HEK293 (cell line): Measurements from ENCODE around the gene RASAL2.

Experiments
- CTCF ChIA-PET: fragments of 350-600 bp; formaldehyde crosslinking; extraction: SDS; loops from one replicate; lab custom pipeline; 2021; ENCODE audit warnings: antibody characterized with exemption; lab: Yijun Ruan, JAX
- POLR2A ChIA-PET: fragments of 300-600 bp; formaldehyde crosslinking; extraction: SDS; loops from one replicate; lab custom pipeline; 2020; ENCODE audit warnings: antibody characterized with exemption, inconsistent platforms; lab: Yijun Ruan, JAX
- H3K27ac ChIP-seq: fragments of 200-500 bp; sonication (Bioruptor generic); 2 replicates; pipeline ENCODE4 v1.5.1; 2014; ENCODE audit warnings: low read depth, low read length, control low read depth, inconsistent platforms; ENCODE audit errors: extremely low read depth
- H3K36me3 ChIP-seq, 2 experiments: fragments of 200-500 bp in 1 of 2; sonication (Bioruptor generic) in 1 of 2; 1 replicate in 1 of 2; 2 replicates in 1 of 2; pipeline ENCODE4 v1.5.1; 2014 to 2017; ENCODE audit warnings: inconsistent platforms in 2 of 2, low read length in 2 of 2; ENCODE audit not compliant: control insufficient read depth in 2 of 2, insufficient read depth in 1 of 2
- H3K4me1 ChIP-seq: fragments of 200-500 bp; sonication (Bioruptor generic); 2 replicates; pipeline ENCODE4 v1.5.1; 2014; ENCODE audit warnings: mild to moderate bottlenecking, low read length, inconsistent platforms; ENCODE audit not compliant: control insufficient read depth, insufficient read depth
- H3K4me3 ChIP-seq: 2 replicates; pipeline ENCODE4 v1.5.1; 2011; ENCODE audit warnings: low read depth, mild to moderate bottlenecking, control low read depth, low read length, moderate library complexity
- H3K9me3 ChIP-seq: fragments of 200-500 bp; sonication (Bioruptor generic); 2 replicates; pipeline ENCODE4 v1.5.1; 2014; ENCODE audit warnings: low read depth, low read length, inconsistent platforms; ENCODE audit not compliant: control insufficient read depth, insufficient read depth
- GLIS1 ChIP-seq: fragments of 450-650 bp; formaldehyde crosslinking; IDR thresholded peaks from 2 replicates; pipeline ENCODE4 v1.5.1; 2016; ENCODE audit warnings: missing biosample characterization, missing genetic modification characterization
- OVOL3 ChIP-seq: fragments of 450-650 bp; formaldehyde crosslinking; IDR thresholded peaks from 2 replicates; pipeline ENCODE4 v1.5.1; 2016; ENCODE audit warnings: missing biosample characterization, missing genetic modification characterization
- TCF7L2 ChIP-seq: IDR thresholded peaks from 2 replicates; pipeline ENCODE4 v1.6.1; 2011; ENCODE audit warnings: low read depth, mild to moderate bottlenecking, inconsistent platforms, low read length, moderate library complexity, borderline replicate concordance
- ZBTB1 ChIP-seq: fragments of 450-650 bp; formaldehyde crosslinking; IDR thresholded peaks from 2 replicates; pipeline ENCODE4 v1.5.1; 2016; ENCODE audit warnings: missing biosample characterization, missing genetic modification characterization
- ZBTB48 ChIP-seq: fragments of 450-650 bp; formaldehyde crosslinking; IDR thresholded peaks from 2 replicates; pipeline ENCODE4 v1.5.1; 2016; ENCODE audit warnings: missing biosample characterization, missing genetic modification characterization
- ZNF146 ChIP-seq: fragments of 450-650 bp; formaldehyde crosslinking; IDR thresholded peaks from 2 replicates; pipeline ENCODE4 v1.5.1; 2016; ENCODE audit warnings: missing biosample characterization, missing genetic modification characterization
- ZNF202 ChIP-seq: fragments of 450-650 bp; formaldehyde crosslinking; IDR thresholded peaks from 2 replicates; pipeline ENCODE4 v1.5.1; 2016; ENCODE audit warnings: missing biosample characterization, missing genetic modification characterization, borderline replicate concordance
- ZNF292 ChIP-seq: fragments of 450-650 bp; formaldehyde crosslinking; IDR thresholded peaks from 2 replicates; pipeline ENCODE4 v1.5.1; 2016; ENCODE audit warnings: low read depth, missing biosample characterization, missing genetic modification characterization, borderline replicate concordance
- ZNF302 ChIP-seq: fragments of 450-650 bp; formaldehyde crosslinking; IDR thresholded peaks from 2 replicates; pipeline ENCODE4 v1.5.1; 2016; ENCODE audit warnings: missing biosample characterization, missing genetic modification characterization, low read depth
- ZNF350 ChIP-seq: fragments of 450-650 bp; formaldehyde crosslinking; IDR thresholded peaks from 2 replicates; pipeline ENCODE4 v1.5.0; 2017; ENCODE audit warnings: missing biosample characterization, mild to moderate bottlenecking, missing genetic modification characterization
- ZNF394 ChIP-seq: fragments of 450-650 bp; formaldehyde crosslinking; IDR thresholded peaks from 2 replicates; pipeline ENCODE4 v1.5.1; 2016; ENCODE audit warnings: missing biosample characterization, missing genetic modification characterization, mild to moderate bottlenecking, moderate library complexity, borderline replicate concordance
- ZNF529 ChIP-seq: fragments of 450-650 bp; formaldehyde crosslinking; IDR thresholded peaks from 2 replicates; pipeline ENCODE4 v1.5.1; 2017; ENCODE audit warnings: missing genetic modification characterization, missing biosample characterization; ENCODE audit not compliant: insufficient replicate concordance
- ZNF558 ChIP-seq: fragments of 450-650 bp; formaldehyde crosslinking; IDR thresholded peaks from 2 replicates; pipeline ENCODE4 v1.5.1; 2016; ENCODE audit warnings: missing biosample characterization, missing genetic modification characterization
- ZNF561 ChIP-seq: fragments of 450-650 bp; IDR thresholded peaks from 2 replicates; pipeline ENCODE4 v1.5.1; 2018; ENCODE audit warnings: missing biosample characterization, missing genetic modification characterization, borderline replicate concordance
- ZNF626 ChIP-seq: fragments of 450-650 bp; sonication (Bioruptor Pico); formaldehyde crosslinking; IDR thresholded peaks from 2 replicates; pipeline ENCODE4 v1.5.1; 2018; ENCODE audit warnings: missing biosample characterization, missing genetic modification characterization, inconsistent platforms
- ZNF654 ChIP-seq: fragments of 450-650 bp; formaldehyde crosslinking; IDR thresholded peaks from 2 replicates; pipeline ENCODE4 v1.5.1; 2016; ENCODE audit warnings: low read depth, missing biosample characterization, missing genetic modification characterization
- ZNF747 ChIP-seq: fragments of 450-650 bp; formaldehyde crosslinking; IDR thresholded peaks from 2 replicates; pipeline ENCODE4 v1.5.1; 2016; ENCODE audit warnings: missing biosample characterization, missing genetic modification characterization
- ZXDB ChIP-seq: fragments of 450-650 bp; formaldehyde crosslinking; IDR thresholded peaks from 2 replicates; pipeline ENCODE4 v1.5.1; 2016; ENCODE audit warnings: missing biosample characterization, missing genetic modification characterization
- TF ChIP-seq, protein P1 (sequence below): fragments of 450-650 bp; formaldehyde crosslinking; IDR thresholded peaks from 2 replicates; pipeline ENCODE4 v1.5.1; 2016; ENCODE audit warnings: missing biosample characterization, missing genetic modification characterization
- TF ChIP-seq, protein P2 (sequence below): fragments of 450-650 bp; formaldehyde crosslinking; conservative IDR thresholded peaks from 2 replicates; pipeline ENCODE4 v1.5.1; 2016; ENCODE audit warnings: low read depth, missing biosample characterization, missing genetic modification characterization
- TF ChIP-seq, protein P3 (sequence below): fragments of 450-650 bp; formaldehyde crosslinking; IDR thresholded peaks from 2 replicates; pipeline ENCODE4 v1.5.1; 2016; ENCODE audit warnings: missing biosample characterization, missing genetic modification characterization
- TF ChIP-seq, protein P4 (sequence below): fragments of 450-650 bp; formaldehyde crosslinking; IDR thresholded peaks from 2 replicates; pipeline ENCODE4 v1.5.1; 2016; ENCODE audit warnings: missing biosample characterization, missing genetic modification characterization

Gene RASAL2

DNA sequence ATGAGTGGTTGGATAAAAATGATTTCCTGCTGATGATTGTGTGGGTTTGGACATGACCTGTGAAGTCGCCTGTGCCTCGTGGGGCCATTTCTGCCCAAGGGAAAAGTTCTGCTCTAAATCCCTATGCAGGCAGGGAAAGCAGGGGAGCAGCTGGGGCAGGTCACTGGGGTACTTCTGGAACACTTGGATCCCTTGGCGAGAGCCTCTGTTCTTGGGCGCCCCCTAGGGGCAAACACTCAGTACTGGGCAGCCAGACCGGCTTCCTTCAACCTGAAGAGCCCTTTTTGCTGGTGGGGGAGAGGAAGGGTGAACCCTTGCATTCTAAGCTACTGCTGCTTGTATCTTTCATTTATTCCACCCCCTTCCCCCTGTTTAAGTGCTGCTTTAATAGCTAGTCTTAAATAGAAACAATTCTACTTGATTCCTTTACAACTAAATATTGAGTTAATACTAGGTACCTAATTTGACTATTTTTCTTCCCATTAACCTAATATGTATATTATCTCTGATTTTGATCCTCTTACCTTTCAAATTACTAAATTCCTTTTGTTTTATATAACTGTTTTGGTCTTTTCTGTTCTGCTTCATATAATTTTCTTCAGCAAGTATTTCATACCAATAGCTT, 407.9 kb downstream of the RASAL2 start:
- ChIA-PET CTCF (interaction anchor here (0.5 to 4.1 kb wide), 70 partner anchors 10 to 839 kb away, joined by 3 to 63 read pairs (median 4); partner anchors contain the start of gene TEX35), POLR2A (no interaction called here)
- no peaks in the 10 kb centered on the region for H3K36me3 ChIP-seq
- H3K4me3 ChIP-seq = no peak overlapping the region
- TF ChIP-seq ZNF747 (no peak), ZNF202 (tag by site-specific recombination) (no peak), ZBTB48 (tag by site-specific recombination) (peak; percentile 76), ZNF146 (tag by site-specific recombination) (no peak), ZNF394 (tag by site-specific recombination) (peak; percentile 40; the same call in 1 of the 2 replicates), ZNF558 (tag by site-specific recombination) (no peak; the same call in 1 of the 2 replicates), ZNF654 (peak; percentile 70), ZNF350 (tag by site-specific recombination) (no peak), ZBTB1 (tag by site-specific recombination) (no peak)
- TF ChIP-seq, protein P1, sequence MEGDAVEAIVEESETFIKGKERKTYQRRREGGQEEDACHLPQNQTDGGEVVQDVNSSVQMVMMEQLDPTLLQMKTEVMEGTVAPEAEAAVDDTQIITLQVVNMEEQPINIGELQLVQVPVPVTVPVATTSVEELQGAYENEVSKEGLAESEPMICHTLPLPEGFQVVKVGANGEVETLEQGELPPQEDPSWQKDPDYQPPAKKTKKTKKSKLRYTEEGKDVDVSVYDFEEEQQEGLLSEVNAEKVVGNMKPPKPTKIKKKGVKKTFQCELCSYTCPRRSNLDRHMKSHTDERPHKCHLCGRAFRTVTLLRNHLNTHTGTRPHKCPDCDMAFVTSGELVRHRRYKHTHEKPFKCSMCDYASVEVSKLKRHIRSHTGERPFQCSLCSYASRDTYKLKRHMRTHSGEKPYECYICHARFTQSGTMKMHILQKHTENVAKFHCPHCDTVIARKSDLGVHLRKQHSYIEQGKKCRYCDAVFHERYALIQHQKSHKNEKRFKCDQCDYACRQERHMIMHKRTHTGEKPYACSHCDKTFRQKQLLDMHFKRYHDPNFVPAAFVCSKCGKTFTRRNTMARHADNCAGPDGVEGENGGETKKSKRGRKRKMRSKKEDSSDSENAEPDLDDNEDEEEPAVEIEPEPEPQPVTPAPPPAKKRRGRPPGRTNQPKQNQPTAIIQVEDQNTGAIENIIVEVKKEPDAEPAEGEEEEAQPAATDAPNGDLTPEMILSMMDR (tag by site-specific recombination) = peak; percentile 56; the same call in 1 of the 2 replicates
- TF ChIP-seq, protein P2, sequence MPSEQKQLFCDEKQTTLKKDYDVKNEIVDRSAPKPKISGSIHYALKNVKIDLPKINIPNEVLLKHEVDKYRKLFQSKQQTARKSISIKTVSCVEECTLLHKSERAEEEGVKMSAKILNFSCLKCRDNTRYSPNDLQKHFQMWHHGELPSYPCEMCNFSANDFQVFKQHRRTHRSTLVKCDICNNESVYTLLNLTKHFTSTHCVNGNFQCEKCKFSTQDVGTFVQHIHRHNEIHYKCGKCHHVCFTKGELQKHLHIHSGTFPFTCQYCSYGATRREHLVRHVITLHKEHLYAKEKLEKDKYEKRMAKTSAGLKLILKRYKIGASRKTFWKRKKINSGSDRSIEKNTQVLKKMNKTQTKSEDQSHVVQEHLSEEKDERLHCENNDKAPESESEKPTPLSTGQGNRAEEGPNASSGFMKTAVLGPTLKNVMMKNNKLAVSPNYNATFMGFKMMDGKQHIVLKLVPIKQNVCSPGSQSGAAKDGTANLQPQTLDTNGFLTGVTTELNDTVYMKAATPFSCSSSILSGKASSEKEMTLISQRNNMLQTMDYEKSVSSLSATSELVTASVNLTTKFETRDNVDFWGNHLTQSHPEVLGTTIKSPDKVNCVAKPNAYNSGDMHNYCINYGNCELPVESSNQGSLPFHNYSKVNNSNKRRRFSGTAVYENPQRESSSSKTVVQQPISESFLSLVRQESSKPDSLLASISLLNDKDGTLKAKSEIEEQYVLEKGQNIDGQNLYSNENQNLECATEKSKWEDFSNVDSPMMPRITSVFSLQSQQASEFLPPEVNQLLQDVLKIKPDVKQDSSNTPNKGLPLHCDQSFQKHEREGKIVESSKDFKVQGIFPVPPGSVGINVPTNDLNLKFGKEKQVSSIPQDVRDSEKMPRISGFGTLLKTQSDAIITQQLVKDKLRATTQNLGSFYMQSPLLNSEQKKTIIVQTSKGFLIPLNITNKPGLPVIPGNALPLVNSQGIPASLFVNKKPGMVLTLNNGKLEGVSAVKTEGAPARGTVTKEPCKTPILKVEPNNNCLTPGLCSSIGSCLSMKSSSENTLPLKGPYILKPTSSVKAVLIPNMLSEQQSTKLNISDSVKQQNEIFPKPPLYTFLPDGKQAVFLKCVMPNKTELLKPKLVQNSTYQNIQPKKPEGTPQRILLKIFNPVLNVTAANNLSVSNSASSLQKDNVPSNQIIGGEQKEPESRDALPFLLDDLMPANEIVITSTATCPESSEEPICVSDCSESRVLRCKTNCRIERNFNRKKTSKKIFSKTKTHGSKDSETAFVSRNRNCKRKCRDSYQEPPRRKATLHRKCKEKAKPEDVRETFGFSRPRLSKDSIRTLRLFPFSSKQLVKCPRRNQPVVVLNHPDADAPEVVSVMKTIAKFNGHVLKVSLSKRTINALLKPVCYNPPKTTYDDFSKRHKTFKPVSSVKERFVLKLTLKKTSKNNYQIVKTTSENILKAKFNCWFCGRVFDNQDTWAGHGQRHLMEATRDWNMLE (tag by site-specific recombination) = no peak
- no peak overlapping the region for H3K27ac ChIP-seq
- no peaks in the 10 kb centered on the region for H3K9me3 ChIP-seq
- no peaks in the 10 kb centered on the region for H3K4me1 ChIP-seq

DNA sequence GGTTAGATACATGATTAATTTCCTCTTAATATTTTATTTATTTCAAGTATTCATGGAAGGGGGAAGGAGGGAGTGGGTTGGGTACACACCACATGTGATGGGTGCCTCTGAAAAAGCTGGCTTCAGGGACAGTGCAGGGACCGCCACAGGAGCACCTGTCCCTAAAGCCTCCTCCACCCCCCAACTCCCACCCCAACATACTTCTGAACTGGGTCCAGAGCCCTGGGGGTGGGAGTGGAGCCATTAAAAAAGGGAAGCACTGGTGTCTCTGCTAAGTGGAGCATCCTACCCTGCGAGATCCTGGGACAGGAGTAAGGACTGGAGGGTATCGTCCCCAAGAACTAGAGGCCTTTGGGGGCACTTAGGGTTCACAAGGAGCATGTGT, 408.4 kb downstream of the RASAL2 start:
- ChIA-PET POLR2A (no interaction called here), CTCF (interaction anchor here (0.5 to 4.1 kb wide), 61 partner anchors 9 to 838 kb away, joined by 3 to 63 read pairs (median 4); partner anchors contain the start of gene TEX35)
- no peak for TF ChIP-seq OVOL3 (tag by site-specific recombination)
- TF ChIP-seq, protein P3, sequence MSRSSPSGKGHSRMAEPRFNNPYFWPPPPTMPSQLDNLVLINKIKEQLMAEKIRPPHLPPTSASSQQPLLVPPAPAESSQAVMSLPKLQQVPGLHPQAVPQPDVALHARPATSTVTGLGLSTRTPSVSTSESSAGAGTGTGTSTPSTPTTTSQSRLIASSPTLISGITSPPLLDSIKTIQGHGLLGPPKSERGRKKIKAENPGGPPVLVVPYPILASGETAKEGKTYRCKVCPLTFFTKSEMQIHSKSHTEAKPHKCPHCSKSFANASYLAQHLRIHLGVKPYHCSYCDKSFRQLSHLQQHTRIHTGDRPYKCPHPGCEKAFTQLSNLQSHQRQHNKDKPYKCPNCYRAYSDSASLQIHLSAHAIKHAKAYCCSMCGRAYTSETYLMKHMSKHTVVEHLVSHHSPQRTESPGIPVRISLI (tag by site-specific recombination) = no peak
- TF ChIP-seq ZXDB (tag by site-specific recombination) = no peak
- no peak for TF ChIP-seq ZNF292 (tag by site-specific recombination)
- TF ChIP-seq GLIS1 (tag by site-specific recombination) = no peak
- TF ChIP-seq ZNF529 (tag by site-specific recombination) = no peak
- no peak for TF ChIP-seq ZNF626
- TF ChIP-seq ZNF202 (tag by site-specific recombination) = no peak
- no peak for TF ChIP-seq TCF7L2
- no peak for TF ChIP-seq ZNF302 (tag by site-specific recombination)
- TF ChIP-seq ZNF561 (tag by site-specific recombination) = no peak
- TF ChIP-seq, protein P4, sequence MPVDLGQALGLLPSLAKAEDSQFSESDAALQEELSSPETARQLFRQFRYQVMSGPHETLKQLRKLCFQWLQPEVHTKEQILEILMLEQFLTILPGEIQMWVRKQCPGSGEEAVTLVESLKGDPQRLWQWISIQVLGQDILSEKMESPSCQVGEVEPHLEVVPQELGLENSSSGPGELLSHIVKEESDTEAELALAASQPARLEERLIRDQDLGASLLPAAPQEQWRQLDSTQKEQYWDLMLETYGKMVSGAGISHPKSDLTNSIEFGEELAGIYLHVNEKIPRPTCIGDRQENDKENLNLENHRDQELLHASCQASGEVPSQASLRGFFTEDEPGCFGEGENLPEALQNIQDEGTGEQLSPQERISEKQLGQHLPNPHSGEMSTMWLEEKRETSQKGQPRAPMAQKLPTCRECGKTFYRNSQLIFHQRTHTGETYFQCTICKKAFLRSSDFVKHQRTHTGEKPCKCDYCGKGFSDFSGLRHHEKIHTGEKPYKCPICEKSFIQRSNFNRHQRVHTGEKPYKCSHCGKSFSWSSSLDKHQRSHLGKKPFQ = no peak
- no peak for TF ChIP-seq ZNF654
- Histone ChIP-seq H3K9me3 (no peaks in the 10 kb centered on the region), H3K4me3 (no peak overlapping the region), H3K4me1 (no peaks in the 10 kb centered on the region), H3K27ac (no peak overlapping the region), H3K36me3 (no peaks in the 10 kb centered on the region)
